Measurements from ENCODE around the gene OR2V2.
A peak's percentile ranks its signal among the peaks of the same experiment; 100 is the strongest.
"Not testable (repeated sequence)": the region's sequence is repeated elsewhere in the genome, so short reads cannot be mapped to it uniquely, and the experiment has no call there.

OR2V2 gene

DNA sequence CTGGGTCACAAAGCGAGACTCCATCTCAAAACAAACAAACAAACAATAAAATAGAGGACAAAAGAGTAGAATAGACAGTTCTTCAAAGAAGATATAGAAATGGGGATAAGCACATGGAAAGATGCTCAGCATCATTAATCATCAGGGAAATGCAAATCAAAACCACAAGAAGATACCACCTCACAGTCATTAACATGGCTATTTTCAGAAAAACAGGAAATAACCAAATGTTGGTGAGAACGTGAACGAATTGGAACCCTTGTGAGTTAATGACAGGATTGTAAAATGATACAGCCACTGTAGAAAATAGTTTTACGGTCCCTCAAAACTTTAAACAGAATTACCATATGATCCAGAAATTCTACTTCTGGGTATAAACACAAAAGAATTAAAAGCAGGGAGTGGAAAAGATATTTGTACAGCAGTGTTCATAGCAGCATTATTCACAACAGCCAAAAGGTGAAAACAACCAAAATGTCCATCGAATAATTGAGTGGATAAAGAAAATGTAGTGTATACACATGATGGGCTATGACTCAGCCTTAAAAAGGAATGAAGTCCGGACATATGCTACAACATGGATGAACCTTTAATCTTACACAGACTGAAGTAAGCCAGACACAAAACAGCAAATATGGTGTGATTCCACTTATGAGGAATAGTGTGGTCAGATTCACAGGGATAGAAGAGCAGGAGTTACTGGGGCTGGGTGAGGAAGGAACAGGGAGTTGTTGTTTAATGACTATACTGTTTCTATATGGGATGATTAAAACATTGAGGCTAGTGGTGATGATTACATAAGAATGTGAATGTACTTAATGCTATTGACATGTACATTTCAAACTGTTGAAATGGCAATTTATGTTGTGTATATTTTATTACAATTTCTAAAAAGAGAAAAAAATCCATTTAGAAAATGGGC, 19.7 kb downstream of the OR2V2 start:
- no peak for DNase-seq (ENCODE audit: low read depth in 1 of 2, low spot score in 1 of 2)
- Histone ChIP-seq H3K27me3 (ENCODE audit: insufficient read depth, poor library complexity, severe bottlenecking) (peaks cover 16% of the 10 kb centered on the region), H3K27ac (replicated peaks) (no peak overlapping the region), H3K4me3 (replicated peaks; ENCODE audit: insufficient read depth, low read length) (no peak overlapping the region)
- TF ChIP-seq SPI1 (IDR thresholded peaks at IDR 0.05; ENCODE audit: borderline replicate concordance, low read depth) (no peak), POLR2AphosphoS5 (IDR thresholded peaks at IDR 0.05; ENCODE audit: low read depth) (no peak), GABPA (IDR thresholded peaks at IDR 0.05; ENCODE audit: low read depth) (no peak)
- TF ChIP-seq, protein P1, sequence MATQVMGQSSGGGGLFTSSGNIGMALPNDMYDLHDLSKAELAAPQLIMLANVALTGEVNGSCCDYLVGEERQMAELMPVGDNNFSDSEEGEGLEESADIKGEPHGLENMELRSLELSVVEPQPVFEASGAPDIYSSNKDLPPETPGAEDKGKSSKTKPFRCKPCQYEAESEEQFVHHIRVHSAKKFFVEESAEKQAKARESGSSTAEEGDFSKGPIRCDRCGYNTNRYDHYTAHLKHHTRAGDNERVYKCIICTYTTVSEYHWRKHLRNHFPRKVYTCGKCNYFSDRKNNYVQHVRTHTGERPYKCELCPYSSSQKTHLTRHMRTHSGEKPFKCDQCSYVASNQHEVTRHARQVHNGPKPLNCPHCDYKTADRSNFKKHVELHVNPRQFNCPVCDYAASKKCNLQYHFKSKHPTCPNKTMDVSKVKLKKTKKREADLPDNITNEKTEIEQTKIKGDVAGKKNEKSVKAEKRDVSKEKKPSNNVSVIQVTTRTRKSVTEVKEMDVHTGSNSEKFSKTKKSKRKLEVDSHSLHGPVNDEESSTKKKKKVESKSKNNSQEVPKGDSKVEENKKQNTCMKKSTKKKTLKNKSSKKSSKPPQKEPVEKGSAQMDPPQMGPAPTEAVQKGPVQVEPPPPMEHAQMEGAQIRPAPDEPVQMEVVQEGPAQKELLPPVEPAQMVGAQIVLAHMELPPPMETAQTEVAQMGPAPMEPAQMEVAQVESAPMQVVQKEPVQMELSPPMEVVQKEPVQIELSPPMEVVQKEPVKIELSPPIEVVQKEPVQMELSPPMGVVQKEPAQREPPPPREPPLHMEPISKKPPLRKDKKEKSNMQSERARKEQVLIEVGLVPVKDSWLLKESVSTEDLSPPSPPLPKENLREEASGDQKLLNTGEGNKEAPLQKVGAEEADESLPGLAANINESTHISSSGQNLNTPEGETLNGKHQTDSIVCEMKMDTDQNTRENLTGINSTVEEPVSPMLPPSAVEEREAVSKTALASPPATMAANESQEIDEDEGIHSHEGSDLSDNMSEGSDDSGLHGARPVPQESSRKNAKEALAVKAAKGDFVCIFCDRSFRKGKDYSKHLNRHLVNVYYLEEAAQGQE (IDR thresholded peaks at IDR 0.05; ENCODE audit: insufficient replicate concordance, low read depth), result no peak
- TF ChIP-seq, protein P2, sequence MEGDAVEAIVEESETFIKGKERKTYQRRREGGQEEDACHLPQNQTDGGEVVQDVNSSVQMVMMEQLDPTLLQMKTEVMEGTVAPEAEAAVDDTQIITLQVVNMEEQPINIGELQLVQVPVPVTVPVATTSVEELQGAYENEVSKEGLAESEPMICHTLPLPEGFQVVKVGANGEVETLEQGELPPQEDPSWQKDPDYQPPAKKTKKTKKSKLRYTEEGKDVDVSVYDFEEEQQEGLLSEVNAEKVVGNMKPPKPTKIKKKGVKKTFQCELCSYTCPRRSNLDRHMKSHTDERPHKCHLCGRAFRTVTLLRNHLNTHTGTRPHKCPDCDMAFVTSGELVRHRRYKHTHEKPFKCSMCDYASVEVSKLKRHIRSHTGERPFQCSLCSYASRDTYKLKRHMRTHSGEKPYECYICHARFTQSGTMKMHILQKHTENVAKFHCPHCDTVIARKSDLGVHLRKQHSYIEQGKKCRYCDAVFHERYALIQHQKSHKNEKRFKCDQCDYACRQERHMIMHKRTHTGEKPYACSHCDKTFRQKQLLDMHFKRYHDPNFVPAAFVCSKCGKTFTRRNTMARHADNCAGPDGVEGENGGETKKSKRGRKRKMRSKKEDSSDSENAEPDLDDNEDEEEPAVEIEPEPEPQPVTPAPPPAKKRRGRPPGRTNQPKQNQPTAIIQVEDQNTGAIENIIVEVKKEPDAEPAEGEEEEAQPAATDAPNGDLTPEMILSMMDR (IDR thresholded peaks at IDR 0.05; ENCODE audit: insufficient read depth, low read length), result no peak

DNA sequence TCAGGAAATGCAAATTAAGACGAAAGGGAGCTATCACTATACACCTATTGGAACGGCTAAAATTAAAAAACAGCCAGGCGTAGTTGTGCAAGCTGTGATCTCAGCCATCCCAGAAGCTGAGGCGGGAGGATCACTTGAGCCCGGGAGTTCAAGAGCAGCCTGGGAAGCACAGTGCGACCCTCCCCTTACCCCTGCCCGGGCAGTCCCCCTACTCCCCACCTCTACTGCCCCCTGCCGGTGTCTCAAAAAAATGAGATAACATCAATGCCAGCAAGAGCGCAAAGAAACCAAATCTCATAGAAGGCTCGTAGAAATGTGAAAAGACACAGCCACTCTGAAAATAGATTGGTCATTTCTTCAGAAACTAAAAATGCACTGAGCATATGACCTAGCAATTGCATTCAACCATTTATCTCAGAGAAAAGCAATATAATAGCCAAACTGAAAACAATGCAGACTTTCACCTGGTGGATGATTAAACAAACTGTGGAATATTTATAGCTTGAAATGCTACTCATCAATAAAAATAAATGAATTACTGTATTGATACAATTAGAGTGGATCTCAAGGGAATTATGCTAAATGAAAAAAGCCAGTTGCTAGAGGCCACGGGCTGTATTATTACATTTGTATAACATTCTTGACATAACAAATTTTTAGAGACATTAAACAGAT, 20.6 kb downstream of the OR2V2 start:
- DNase-seq (ENCODE audit: low read depth in 1 of 2, low spot score in 1 of 2), result peak in 1 of 2 experiments; percentile 36
- TF ChIP-seq, protein P2 (IDR thresholded peaks at IDR 0.05; ENCODE audit: insufficient read depth, low read length), result no peak
- TF ChIP-seq POLR2AphosphoS5 (IDR thresholded peaks at IDR 0.05; ENCODE audit: low read depth) (no peak), SPI1 (IDR thresholded peaks at IDR 0.05; ENCODE audit: borderline replicate concordance, low read depth) (no peak), GABPA (IDR thresholded peaks at IDR 0.05; ENCODE audit: low read depth) (no peak)
- TF ChIP-seq, protein P1 (IDR thresholded peaks at IDR 0.05; ENCODE audit: insufficient replicate concordance, low read depth), result no peak
- Histone ChIP-seq H3K27ac (replicated peaks) (no peak overlapping the region), H3K4me3 (replicated peaks; ENCODE audit: insufficient read depth, low read length) (no peak overlapping the region), H3K27me3 (ENCODE audit: insufficient read depth, poor library complexity, severe bottlenecking) (peaks cover 16% of the 10 kb centered on the region)

DNA sequence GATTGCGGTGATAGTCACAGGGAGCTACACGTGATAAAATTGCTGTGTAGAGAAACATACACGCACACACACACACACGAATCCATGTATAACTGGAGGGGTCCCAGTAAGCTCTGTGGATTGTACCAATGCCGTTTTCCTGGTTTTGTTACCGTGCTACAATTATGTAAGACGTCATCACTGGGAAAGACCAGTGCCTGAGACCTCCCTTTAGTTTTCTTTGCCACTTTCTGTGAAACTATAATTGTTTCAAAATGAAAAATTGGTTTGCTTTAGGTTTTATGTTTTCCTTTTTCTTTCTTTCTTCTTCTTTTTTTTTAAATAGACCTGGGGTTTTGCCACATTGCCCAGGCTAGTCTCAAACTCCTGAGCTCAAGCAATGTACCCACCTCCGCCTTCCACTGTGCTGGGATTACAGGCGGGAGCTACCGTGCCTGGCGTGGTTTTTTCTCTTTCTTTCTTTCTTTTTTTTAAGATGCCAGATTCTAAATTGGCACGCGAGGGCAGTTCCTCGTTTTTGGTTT, 21.3 kb downstream of the OR2V2 start:
- TF ChIP-seq SPI1 (IDR thresholded peaks at IDR 0.05; ENCODE audit: borderline replicate concordance, low read depth) (no peak), GABPA (IDR thresholded peaks at IDR 0.05; ENCODE audit: low read depth) (no peak), POLR2AphosphoS5 (IDR thresholded peaks at IDR 0.05; ENCODE audit: low read depth) (no peak)
- TF ChIP-seq, protein P2 (IDR thresholded peaks at IDR 0.05; ENCODE audit: insufficient read depth, low read length), result no peak
- TF ChIP-seq, protein P1 (IDR thresholded peaks at IDR 0.05; ENCODE audit: insufficient replicate concordance, low read depth), result no peak
- H3K27ac ChIP-seq (replicated peaks), result no peak overlapping the region
- no peak for DNase-seq (ENCODE audit: low read depth in 1 of 2, low spot score in 1 of 2)
- peaks cover 16% of the 10 kb centered on the region for H3K27me3 ChIP-seq (ENCODE audit: insufficient read depth, poor library complexity, severe bottlenecking)
- H3K4me3 ChIP-seq (replicated peaks; ENCODE audit: insufficient read depth, low read length), result no peak overlapping the region

DNA sequence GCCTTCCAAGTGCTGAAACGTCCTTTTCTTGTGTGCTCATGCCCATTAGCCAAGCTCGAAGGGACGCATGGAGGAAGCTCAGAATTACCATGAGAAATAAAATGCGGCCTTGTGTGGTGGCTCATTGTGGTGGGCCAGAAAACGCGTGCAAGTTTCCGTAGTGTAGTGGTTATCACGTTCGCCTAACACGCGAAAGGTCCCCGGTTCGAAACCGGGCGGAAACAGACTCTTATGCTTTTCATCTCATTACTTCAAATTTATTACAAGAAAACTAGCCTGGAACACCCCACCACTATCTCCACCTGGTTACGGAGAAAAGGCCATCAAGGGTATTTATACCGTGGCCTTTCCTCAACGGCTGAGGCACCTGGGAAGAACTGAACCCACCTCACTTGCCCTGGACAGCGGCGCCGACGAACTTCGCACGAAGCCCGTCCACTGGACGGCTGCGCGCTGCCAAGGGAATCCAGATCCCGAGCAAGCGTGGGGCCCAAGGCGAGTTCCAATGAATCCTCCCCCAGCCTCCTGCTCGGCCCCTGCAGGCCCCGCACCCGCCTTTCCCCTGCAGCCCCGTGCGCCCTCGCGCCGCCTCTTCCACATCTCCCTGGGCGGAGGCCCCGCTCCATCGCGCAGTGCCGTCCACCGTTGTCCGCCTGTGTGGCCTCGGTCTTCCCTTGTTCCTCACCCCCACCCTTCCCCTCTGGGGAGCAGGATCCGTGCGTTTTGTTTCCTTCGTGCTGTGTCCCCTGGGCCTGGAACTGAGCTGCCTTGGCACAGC, 22.3 kb downstream of the OR2V2 start:
- not testable (repeated sequence) for H3K27ac ChIP-seq (replicated peaks); H3K4me3 ChIP-seq (replicated peaks; ENCODE audit: insufficient read depth, low read length)
- peaks cover 16% of the 10 kb centered on the region for H3K27me3 ChIP-seq (ENCODE audit: insufficient read depth, poor library complexity, severe bottlenecking)
- peak in 1 of 2 experiments; percentile 63 for DNase-seq (ENCODE audit: low read depth in 1 of 2, low spot score in 1 of 2)
